GM18951 (cell line): ENCODE data around the gene ENTPD7.

ENCODE experiments used
- POLR2A ChIP-seq: IDR thresholded peaks from 4 replicates; pipeline ENCODE4 v1.6.1; 2011; ENCODE audit warnings: mild to moderate bottlenecking; ENCODE audit not compliant: insufficient read length, insufficient read depth; ENCODE audit errors: extremely low read depth
- in situ Hi-C: fragments of 300-500 bp; cut with MboI; formaldehyde crosslinking; loops from one replicate; pipeline ENCODE4 v1.12.0; 2022; ENCODE audit warnings: low sequenced_read_pairs, mixed read lengths, inconsistent platforms; ENCODE audit not compliant: unreplicated experiment

ENTPD7 gene, protein sequence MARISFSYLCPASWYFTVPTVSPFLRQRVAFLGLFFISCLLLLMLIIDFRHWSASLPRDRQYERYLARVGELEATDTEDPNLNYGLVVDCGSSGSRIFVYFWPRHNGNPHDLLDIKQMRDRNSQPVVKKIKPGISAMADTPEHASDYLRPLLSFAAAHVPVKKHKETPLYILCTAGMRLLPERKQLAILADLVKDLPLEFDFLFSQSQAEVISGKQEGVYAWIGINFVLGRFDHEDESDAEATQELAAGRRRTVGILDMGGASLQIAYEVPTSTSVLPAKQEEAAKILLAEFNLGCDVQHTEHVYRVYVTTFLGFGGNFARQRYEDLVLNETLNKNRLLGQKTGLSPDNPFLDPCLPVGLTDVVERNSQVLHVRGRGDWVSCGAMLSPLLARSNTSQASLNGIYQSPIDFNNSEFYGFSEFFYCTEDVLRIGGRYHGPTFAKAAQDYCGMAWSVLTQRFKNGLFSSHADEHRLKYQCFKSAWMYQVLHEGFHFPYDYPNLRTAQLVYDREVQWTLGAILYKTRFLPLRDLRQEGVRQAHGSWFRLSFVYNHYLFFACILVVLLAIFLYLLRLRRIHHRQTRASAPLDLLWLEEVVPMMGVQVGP

GRCh38 chr10:99659031-99659867 is at the start of gene ENTPD7:
Gene ENTPD7 (plus strand): TSS chr10:99659509. CDS start chr10:99659957, 448 bp downstream.
- TF ChIP-seq POLR2A = peak; percentile 80
- in situ Hi-C loops = no loop called here

DNA sequence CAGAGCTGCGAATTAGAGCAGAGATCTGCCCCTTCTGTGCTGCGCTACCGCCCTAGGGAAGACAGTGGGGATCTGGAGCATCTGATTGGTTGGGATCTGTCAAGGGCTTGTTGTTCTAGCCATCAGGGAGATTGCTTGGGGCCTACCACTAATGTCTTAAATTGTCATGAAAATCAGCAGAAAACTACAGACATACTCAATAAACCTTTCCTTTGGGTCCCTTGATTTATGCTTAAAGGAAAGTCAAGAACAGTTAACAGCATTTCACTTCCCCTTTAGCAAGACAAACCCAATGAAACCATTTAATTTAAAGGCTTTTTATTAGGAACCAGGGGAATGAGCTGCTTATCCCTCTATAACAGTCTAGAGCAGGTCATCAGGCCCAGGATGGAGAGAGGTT is 49.1 kb upstream of the ENTPD7 start:
- in situ Hi-C loops = loop anchor here (10.0 kb wide), 1 partner anchor 215 kb away; no protein-coding TSS in a partner anchor
- TF ChIP-seq POLR2A = no peak

DNA sequence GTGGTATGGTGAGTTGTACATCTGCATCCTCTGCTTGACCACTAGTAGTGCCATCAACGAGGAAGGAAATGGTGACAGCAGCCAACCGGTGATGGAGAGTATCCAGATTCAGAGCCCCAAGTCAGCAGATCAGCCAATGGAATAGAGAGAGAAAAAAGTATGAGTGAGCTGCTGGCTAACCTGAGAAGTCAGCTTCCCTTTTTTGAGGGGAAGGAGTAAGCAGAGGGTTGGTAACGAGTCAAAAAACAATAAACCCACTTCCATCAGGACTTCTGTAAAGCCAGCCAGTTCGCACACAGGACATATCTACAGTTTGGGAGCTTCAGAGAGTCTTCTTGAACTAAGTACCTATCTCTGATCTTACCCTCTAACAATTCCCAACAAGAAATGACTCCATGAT is 48.0 kb upstream of the ENTPD7 start:
- in situ Hi-C loops = loop anchor here (10.0 kb wide), 1 partner anchor 217 kb away; no protein-coding TSS in a partner anchor
- no peak for TF ChIP-seq POLR2A

- in situ Hi-C loops = loop anchor here (10.0 kb wide), 1 partner anchor 217 kb away; no protein-coding TSS in a partner anchor
- TF ChIP-seq POLR2A = no peak
Measured at GRCh38 chr10:99612167-99612831, 47.0 kb upstream of the ENTPD7 start.

- in situ Hi-C loops = loop anchor here (5.0 to 10.0 kb wide), 2 partner anchors 178 to 221 kb away; no protein-coding TSS in a partner anchor
Measured at GRCh38 chr10:99615426-99615825, 43.9 kb upstream of the ENTPD7 start.

GRCh38 chr10:99617696-99618095 is 41.6 kb upstream of the ENTPD7 start:
- in situ Hi-C loops = loop anchor here (5.0 to 10.0 kb wide), 2 partner anchors 180 to 223 kb away; no protein-coding TSS in a partner anchor
- TF ChIP-seq POLR2A = no peak

More at GRCh38 chr10:99615426-99615825, 43.9 kb upstream of the ENTPD7 start:
- no peak for TF ChIP-seq POLR2A

GRCh38 chr10:99619090-99619800 is 40.1 kb upstream of the ENTPD7 start:
- TF ChIP-seq POLR2A = no peak
- in situ Hi-C loops = loop anchor here (5.0 to 10.0 kb wide), 2 partner anchors 182 to 224 kb away; no protein-coding TSS in a partner anchor

GRCh38 chr10:99619851-99620710 is 39.2 kb upstream of the ENTPD7 start, which contains the start of gene SLC25A28:
Gene SLC25A28 (minus strand): TSS chr10:99620439. CDS start chr10:99620335, 104 bp downstream.
- no peak for TF ChIP-seq POLR2A
- in situ Hi-C loops = loop anchor here (5.0 to 10.0 kb wide), 2 partner anchors 183 to 225 kb away; no protein-coding TSS in a partner anchor

DNA sequence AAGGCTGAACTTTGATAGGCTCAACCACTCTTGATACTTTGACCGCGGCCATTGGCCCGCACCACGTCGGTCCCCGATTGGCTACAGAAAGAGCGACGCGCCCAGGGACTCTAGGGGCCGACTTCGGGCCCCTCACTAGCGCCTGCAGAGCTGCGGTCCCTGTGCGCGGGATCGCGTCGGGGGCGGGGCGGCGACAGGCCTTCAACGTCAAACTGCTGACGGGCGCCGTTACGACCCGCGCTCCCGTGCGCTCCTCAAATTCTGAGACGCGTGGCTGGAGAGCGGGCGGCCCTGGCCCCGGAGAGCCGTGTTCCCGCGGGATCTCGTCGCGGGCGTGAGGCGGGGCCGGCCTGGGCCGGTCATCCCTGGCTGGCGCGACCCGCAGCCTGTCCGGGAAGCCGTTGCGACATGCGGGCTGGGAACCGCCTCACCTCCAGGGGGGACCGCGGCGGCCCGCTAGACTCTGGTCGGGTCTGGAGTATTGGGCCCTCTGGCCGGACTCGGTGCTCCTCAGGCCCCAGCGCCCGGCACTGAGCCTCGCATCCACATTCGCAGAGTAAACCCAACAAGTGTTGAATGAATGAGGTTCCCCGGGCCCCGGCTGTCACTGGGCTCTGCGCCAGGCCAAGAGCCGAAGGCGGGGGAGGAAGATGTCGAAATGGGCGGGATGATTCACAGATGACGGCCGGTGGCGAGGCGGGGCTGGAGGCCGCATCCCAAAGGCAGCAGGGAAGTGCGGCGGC is 38.4 kb upstream of the ENTPD7 start:
- in situ Hi-C loops = no loop called here
- peak; percentile 84 for TF ChIP-seq POLR2A
